Mesenteric fat pad (tissue), 1 donor: Measurements from ENCODE around the gene FLT3. TPM values are rescaled to one million over a fixed set of nuclear protein-coding genes. Genes with fewer than 3 reads are reported as not detected.
"Not testable (repeated sequence)": the region's sequence is repeated elsewhere in the genome, so short reads cannot be mapped to it uniquely, and the experiment has no call there.

Experiments used
- DNase-seq: peaks from one replicate; pipeline ENCODE4 v3.0.0-alpha.2; 2020; ENCODE audit warnings: low spot score
- total RNA-seq: library from RNA; stranded (reverse); fragmentation: NEBNext Ultra II Directional; extraction: Animal tissue kit (Norgen Biotek cat#: 25700); gene quantifications from one replicate; pipeline ENCODE4 v1.2.1, GENCODE V29; 2021
- donor health status: DM: yes; HTN: yes; CAD: no.

FLT3 gene
- total RNA-seq, 1 donor from 2014 or later = 0.55 TPM

DNA sequence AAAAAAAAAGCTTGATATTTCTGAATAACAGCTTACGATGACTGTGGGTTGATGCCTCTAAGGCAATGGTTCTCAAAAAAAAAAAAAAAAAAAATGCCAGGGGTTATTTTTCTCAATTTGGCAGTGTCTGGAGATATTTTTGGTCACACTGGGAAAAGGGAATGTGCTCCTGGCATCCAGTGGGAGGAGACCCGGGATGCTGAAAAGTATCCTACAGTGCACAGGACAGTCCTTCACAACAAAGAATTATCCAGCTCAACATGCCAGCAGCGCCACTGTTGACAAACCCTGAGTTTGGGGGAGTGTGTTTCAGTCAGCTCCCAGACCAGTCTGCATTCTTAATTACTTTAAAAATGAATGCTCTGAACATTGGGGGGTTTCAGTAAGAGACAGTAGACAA lies 54.5 kb downstream of the FLT3 start:
- DNase-seq = no peak

DNA sequence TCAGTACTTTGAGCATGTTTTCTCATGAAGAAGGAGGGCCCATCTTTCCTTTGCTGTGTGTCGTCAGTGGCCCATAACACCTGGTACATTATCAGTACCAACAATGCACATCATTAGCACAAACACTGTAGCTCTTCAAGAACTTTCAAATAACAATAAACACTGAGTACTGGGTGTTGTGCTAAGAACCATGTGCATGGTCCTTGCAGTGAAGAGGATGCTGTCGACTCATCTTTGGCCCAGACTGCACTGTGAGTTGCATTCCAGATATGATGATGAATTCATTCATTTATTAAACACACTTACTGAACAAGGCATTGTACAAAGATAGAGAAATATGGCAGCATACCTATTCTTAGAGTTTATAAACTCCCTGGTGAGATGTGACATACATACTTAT lies 55.8 kb downstream of the FLT3 start:
- no peak for DNase-seq

GRCh38 chr13:28043224-28043623 lies 57.2 kb downstream of the FLT3 start:
- no peak for DNase-seq

DNA sequence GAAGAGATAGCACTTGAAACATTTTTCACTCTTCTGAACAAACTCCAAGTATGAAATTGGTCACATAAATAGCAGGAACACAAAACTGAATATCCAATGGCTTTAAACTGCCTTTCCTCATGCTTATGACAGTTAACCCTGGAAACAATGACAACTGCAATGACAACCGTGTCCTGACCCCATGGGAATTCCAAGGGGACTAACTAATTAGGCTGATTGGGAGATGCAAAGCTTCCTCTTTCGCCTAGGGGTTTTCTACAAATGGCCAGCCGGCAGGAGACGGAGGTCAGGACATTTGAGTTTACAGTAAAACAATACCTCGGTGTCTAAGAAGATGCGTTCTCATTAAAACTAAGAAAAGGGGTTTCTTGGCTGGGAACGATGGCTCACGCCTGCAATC lies 58.9 kb downstream of the FLT3 start:
- DNase-seq = no peak

DNA sequence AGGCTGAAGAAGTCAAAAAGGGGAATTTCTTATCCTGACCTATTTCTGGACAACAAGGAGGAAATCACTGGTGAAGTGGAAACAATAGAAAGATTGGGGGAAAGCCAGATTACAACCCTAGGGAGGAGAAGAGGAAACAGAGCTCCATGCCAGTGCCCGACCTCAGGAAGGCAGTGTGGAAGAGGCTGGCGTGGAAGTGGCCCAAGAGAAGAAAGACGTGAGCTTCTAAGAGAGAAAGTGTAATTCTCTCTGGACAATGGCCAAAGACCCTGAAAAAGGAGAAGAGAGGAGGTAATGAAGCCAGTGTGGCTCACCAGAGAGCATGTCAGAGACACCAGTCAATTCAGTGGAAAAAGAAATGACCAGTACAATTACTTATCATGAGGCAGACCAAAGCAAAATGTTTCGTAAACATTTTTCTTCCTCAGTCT lies 59.3 kb downstream of the FLT3 start:
- no peak for DNase-seq

- no peak for DNase-seq
These were observed 63.0 kb downstream of the FLT3 start for GRCh38 chr13:28037399-28037798.

GRCh38 chr13:28035146-28035782 lies 65.1 kb downstream of the FLT3 start:
- no peak for DNase-seq

- DNase-seq = no peak
These were observed 66.3 kb downstream of the FLT3 start for GRCh38 chr13:28033894-28034655.

GRCh38 chr13:28032438-28032837 lies 67.9 kb downstream of the FLT3 start:
- DNase-seq = not testable (repeated sequence)

DNA sequence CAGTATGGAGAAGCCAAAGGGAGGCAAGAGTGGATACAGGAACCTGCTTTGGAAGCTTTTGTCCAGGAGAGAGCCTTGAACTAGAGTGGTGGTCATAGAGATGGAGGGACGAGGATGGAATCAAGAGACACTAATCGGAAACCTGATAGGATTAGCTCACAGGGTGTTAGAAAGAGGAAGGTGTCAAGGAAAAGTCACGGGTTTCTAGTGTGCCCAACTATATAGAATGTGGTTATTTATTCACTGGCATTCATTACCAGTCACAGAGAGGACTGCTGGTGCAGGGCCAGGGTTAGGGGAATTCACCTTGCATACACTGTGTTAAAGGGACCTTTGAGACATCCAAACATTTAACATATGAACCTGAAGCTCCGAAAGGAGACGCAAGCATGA lies 68.5 kb downstream of the FLT3 start:
- DNase-seq = no peak

DNA sequence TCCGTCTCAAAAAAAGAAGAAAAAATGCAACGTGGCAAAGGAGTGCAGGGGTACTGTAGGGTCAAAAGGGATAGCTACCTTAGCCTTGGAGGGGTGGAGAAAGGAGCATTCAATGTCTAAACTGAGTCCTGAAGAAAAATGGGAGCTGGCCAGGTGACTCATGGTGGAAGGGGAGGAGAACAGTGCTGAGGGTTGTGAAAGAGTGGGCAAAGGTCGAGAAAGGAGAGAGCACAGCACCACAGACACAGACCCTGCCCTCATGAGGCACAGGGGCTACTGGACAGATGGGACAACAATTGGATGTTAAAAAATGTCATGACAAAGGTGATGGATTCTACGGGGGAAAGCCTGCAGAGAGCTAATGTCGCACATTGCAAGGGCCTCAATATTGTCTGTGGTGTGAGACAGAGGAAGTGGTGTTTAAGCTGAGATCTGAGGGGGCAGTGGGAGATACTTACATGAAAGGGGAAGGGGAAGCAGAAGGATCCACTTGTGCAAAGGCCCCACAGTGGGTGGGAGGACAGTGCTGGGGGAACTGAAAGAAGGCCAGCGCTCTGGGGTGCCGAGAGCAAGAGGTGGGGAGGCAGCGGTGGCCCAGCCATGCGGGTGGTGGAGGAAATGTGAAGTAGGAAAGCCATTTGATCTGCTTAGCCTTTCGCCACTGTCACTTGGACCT lies 69.0 kb downstream of the FLT3 start:
- DNase-seq = no peak

GRCh38 chr13:28027607-28028364 lies 72.6 kb downstream of the FLT3 start:
- no peak for DNase-seq

DNA sequence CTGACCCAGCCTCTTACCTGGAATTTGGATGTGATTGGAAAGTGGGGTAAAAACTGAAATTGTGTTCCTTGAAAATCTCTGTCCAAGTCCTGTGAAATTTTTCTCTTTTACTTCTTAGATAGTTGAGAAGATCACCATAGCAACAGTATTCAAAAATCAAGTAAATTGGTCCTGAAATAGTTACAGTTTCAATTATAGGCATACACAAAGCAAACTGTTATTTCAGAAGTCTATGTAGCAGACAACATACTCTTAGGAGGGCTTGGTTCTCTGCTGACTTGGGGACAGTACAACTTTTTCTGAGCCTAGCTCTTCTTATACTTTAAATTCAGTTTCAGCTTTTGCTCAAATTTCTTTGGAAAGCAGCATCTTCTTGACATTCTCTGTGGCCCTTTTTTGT lies 73.3 kb downstream of the FLT3 start:
- no peak for DNase-seq

DNA sequence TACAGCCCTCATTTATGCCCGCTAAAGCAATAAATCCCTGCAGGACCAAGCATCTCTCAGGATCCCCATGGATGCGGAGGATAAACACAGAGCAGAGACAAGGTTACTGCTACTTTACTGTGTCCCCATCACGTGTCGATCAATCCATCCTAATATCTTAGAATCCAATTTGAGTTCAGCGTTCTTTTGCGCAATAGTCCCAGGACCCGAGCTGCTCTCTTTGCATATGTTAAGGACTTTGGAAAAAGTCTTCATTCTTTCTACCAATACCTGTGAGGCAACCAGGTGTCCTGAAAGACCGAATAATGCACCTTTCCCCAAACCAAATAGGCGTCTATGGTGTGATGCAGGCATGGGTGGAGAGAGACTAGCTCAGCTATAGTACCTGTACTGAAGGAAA lies 73.9 kb downstream of the FLT3 start:
- DNase-seq = no peak

GRCh38 chr13:28022848-28023518 lies 77.4 kb downstream of the FLT3 start:
- no peak for DNase-seq

- DNase-seq = no peak
These were observed 86.1 kb downstream of the FLT3 start for GRCh38 chr13:28014301-28014700.

GRCh38 chr13:28013482-28013881 lies 86.9 kb downstream of the FLT3 start:
- no peak for DNase-seq

DNA sequence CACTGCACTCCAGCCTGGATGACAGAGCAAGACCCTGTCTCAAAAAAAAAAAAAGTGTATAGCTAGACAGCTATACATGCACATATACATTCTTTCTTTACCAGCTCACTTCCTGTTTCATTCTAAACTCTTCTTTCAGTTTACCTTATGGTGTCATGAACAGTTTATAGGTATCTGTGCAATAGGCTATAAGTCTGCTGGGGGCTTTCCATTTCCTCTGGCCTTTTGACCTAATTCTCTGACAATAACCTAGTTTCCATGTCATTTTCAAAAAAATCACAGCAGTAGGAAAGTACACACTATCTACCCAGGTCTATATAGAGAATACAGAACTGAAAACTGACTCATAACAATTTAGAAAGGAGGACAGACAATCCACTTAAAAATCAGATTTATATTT lies 87.5 kb downstream of the FLT3 start:
- no peak for DNase-seq

GRCh38 chr13:28012383-28012782 lies 88.0 kb downstream of the FLT3 start:
- no peak for DNase-seq

DNA sequence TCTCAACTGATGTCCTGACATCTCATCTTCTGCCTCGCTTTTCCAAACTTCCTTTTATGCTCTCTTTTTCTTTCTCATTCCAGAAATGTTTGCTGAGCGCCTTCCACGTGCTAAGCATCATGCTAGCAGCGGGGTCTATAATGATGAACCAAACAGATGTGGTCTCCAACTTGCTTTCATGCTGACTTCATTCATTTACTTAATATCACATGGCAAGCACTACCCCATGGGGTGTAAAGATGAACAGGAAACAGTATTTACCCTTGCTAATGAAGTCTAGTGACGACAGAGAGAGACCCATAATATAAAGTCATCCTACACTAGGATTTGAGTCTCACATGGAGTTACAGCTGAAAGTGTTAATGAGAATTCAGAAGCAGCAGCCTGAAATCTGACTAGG lies 90.3 kb downstream of the FLT3 start:
- no peak for DNase-seq

DNA sequence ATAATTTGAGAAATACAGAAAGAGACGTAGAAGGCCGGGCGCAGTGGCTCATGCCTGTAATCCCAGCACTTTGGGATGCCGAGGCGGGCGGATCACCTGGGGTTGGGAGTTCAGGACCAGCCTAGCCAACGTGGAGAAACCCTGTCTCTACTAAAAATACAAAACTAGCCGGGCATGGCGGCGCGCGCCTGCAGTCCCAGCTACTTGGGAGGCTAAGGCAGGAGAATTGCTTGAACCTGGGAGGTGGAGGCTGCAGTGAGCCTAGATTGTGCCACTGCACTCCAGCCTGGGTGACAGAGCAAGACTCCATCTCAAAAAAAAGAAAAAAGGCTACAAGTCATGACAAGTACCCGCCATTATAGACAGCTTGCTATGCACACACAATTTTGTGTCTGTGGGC lies 95.4 kb downstream of the FLT3 start:
- not testable (repeated sequence) for DNase-seq
